Fibroblast of villous mesenchyme (primary cell): ENCODE results near the gene DNMBP. TPM values are rescaled to one million over a fixed set of nuclear protein-coding genes. Genes with fewer than 3 reads are reported as not detected.
"Not testable (repeated sequence)": the region's sequence is repeated elsewhere in the genome, so short reads cannot be mapped to it uniquely, and the experiment has no call there.

ENCODE experiments used
- DNase-seq: peaks from one replicate; pipeline ENCODE4 v3.0.0-alpha.2; 2010; ENCODE audit warnings: low read depth
- H3K4me3 ChIP-seq: 2 replicates; pipeline ENCODE4 v1.5.1; 2011; ENCODE audit warnings: low read depth, mild to moderate bottlenecking, low read length
- total RNA-seq: library from RNA; depleted of rRNA; stranded (reverse); fragments of >200 nt; gene quantifications from 2 replicates; pipeline ENCODE4 v1.2.3, GENCODE V29; 2012
- TF ChIP-seq, protein P1 (sequence below): IDR thresholded peaks from 2 replicates; pipeline ENCODE4 v1.5.1; 2012; ENCODE audit warnings: low read depth, mild to moderate bottlenecking, low read length; ENCODE audit not compliant: insufficient read depth

DNMBP gene
- total RNA-seq, 1 donor, result 27.6 TPM

GRCh38 chr10:99844433-99844955 lies 165.3 kb downstream of the DNMBP start:
- TF ChIP-seq, protein P1, sequence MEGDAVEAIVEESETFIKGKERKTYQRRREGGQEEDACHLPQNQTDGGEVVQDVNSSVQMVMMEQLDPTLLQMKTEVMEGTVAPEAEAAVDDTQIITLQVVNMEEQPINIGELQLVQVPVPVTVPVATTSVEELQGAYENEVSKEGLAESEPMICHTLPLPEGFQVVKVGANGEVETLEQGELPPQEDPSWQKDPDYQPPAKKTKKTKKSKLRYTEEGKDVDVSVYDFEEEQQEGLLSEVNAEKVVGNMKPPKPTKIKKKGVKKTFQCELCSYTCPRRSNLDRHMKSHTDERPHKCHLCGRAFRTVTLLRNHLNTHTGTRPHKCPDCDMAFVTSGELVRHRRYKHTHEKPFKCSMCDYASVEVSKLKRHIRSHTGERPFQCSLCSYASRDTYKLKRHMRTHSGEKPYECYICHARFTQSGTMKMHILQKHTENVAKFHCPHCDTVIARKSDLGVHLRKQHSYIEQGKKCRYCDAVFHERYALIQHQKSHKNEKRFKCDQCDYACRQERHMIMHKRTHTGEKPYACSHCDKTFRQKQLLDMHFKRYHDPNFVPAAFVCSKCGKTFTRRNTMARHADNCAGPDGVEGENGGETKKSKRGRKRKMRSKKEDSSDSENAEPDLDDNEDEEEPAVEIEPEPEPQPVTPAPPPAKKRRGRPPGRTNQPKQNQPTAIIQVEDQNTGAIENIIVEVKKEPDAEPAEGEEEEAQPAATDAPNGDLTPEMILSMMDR, result no peak
- DNase-seq, result no peak
- H3K4me3 ChIP-seq, result no peak overlapping the region

GRCh38 chr10:99843310-99843709 lies 166.4 kb downstream of the DNMBP start:
- TF ChIP-seq, protein P1, result no peak
- H3K4me3 ChIP-seq, result no peak overlapping the region
- no peak for DNase-seq

- TF ChIP-seq, protein P1, result no peak
- no peak overlapping the region for H3K4me3 ChIP-seq
- DNase-seq, result no peak
Observed at GRCh38 chr10:99841746-99842145, 168.0 kb downstream of the DNMBP start.

DNA sequence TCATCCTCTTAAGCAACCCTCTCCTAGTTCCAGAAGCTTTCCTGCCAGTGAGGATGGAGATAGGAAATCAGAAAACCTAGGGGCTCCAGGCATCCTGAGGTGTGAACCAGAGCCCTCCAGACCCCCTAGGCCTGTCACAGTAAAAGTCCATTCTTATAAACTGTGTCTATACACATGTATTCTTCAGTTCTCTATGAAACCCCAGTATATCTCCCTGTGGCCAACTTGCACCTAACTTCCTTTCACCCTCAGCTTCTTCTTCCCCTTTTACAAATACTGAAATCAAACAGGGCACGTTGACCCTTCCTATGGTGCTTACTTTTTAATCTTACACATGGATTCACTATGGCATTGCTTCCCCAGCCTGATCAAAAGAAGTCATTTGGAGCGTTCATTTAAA lies 168.9 kb downstream of the DNMBP start:
- not testable (repeated sequence) for DNase-seq, H3K4me3 ChIP-seq

- TF ChIP-seq, protein P1, result no peak
- DNase-seq, result no peak
- H3K4me3 ChIP-seq, result no peak overlapping the region
Observed at GRCh38 chr10:99836711-99837110, 173.0 kb downstream of the DNMBP start.

GRCh38 chr10:99835947-99836346 lies 173.8 kb downstream of the DNMBP start:
- no peak overlapping the region for H3K4me3 ChIP-seq
- no peak for DNase-seq
- TF ChIP-seq, protein P1, result no peak

DNA sequence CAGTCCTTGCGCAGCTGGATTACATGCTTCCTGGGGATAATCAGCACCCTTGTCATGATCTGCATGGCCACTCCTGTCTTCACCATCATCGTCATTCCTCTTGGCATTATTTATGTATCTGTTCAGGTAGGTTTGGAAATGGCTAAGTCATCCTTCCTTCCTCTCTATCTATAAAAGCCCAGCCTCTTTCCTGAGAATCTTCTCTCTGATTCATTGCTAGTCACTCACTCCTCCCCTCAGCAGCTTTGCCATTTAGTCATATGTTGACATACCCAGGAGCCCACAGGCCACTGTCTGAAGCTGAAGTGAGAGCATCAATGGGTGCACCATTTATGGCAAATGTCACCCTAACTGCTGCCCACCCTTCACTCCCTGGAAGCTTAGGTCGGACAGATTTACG lies 175.3 kb downstream of the DNMBP start:
- H3K4me3 ChIP-seq, result no peak overlapping the region
- TF ChIP-seq, protein P1, result no peak
- DNase-seq, result peak; percentile 65
